ENCODE data around the gene GPR22.

DNA sequence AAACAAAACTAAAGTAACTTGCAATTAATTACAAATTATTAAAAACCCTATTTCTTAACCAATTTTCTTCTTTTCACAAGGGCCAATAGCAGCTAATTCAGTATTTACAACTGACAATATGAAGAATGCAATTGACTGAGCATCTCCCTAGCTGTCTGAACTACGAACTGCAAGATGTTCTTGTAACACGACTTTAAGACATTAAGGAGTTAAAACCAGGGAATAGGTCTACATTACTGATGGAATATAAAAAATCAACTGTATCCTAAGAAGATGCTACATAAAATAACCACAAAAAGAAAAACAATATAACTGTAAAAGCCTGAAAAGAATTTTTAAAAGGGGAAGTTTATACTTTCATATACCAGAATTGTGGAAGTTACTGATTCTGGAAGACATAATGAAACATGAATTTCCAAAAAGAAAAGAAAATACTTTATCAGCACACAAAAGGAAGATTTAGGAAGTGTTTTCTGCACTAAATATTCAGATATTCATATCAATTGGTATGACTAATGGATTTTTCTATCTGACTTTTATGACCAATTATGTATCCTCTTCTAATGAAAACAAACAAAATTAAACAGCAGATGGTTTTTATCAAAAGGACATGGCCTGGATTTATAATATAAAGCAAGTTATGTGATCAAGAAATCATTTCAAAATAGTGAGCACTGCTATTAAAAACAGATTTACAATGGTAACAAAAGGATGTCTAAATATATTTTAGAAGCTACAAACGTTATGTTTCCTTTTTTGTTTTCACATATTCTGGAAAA, 1.6 kb downstream of the GPR22 start:
- TF ChIP-seq, protein P1, sequence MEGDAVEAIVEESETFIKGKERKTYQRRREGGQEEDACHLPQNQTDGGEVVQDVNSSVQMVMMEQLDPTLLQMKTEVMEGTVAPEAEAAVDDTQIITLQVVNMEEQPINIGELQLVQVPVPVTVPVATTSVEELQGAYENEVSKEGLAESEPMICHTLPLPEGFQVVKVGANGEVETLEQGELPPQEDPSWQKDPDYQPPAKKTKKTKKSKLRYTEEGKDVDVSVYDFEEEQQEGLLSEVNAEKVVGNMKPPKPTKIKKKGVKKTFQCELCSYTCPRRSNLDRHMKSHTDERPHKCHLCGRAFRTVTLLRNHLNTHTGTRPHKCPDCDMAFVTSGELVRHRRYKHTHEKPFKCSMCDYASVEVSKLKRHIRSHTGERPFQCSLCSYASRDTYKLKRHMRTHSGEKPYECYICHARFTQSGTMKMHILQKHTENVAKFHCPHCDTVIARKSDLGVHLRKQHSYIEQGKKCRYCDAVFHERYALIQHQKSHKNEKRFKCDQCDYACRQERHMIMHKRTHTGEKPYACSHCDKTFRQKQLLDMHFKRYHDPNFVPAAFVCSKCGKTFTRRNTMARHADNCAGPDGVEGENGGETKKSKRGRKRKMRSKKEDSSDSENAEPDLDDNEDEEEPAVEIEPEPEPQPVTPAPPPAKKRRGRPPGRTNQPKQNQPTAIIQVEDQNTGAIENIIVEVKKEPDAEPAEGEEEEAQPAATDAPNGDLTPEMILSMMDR (IDR thresholded peaks at IDR 0.05 in 8 of 11, conservative IDR thresholded peaks at IDR 0.05 in 3 of 11), result peak in 2 of 11 experiments; percentile 11 to 19
- TF ChIP-seq POLR2AphosphoS5 (IDR thresholded peaks at IDR 0.05) (no peak), POLR2A (IDR thresholded peaks at IDR 0.05) (no peak)
